Muscle of arm (tissue), 12 donors: ENCODE measurements around the gene CYB5A. TPM values are rescaled to one million over a fixed set of nuclear protein-coding genes. Genes with fewer than 3 reads are reported as not detected.
"Not testable (repeated sequence)": the region's sequence is repeated elsewhere in the genome, so short reads cannot be mapped to it uniquely, and the experiment has no call there.

ENCODE experiments used
- DNase-seq: peaks from one replicate; pipeline ENCODE4 v3.0.0-alpha.2; 2013
- polyA plus RNA-seq, 12 donors: library from polyadenylated mRNA; unstranded; fragments of 120-200 nt; gene quantifications; one replicate each; pipeline ENCODE4 v1.2.1, GENCODE V29; 2013; ENCODE audit not compliant: insufficient read length in 12 of 12

The CYB5A gene
- polyA plus RNA-seq, 12 donors = 26.1 to 45.5 (median 32.1) TPM; not detected in 1

- no peak for DNase-seq
These were observed 12.2 kb upstream of the CYB5A start for GRCh38 chr18:74303936-74304335.

- no peak for DNase-seq
These were observed 11.5 kb upstream of the CYB5A start for GRCh38 chr18:74303306-74303705.

- DNase-seq = no peak
These were observed 8.0 kb upstream of the CYB5A start for GRCh38 chr18:74299746-74300145.

- no peak for DNase-seq
These were observed 7.4 kb upstream of the CYB5A start for GRCh38 chr18:74299162-74299561.

GRCh38 chr18:74294526-74294925 is 2.8 kb upstream of the CYB5A start:
- no peak for DNase-seq

- not testable (repeated sequence) for DNase-seq
These were observed 1.2 kb upstream of the CYB5A start for GRCh38 chr18:74292982-74293381.

- no peak for DNase-seq
These were observed 737 bp upstream of the CYB5A start for GRCh38 chr18:74292541-74292858.

GRCh38 chr18:74291472-74291770 is 342 bp downstream of the CYB5A start:
- DNase-seq = no peak

GRCh38 chr18:74290794-74291471 is 830 bp downstream of the CYB5A start:
- no peak for DNase-seq

GRCh38 chr18:74290021-74290420 is 1.7 kb downstream of the CYB5A start:
- DNase-seq = no peak

GRCh38 chr18:74289137-74289536 is 2.6 kb downstream of the CYB5A start:
- no peak for DNase-seq

GRCh38 chr18:74288730-74289129 is 3.0 kb downstream of the CYB5A start:
- no peak for DNase-seq

- DNase-seq = no peak
These were observed 3.7 kb downstream of the CYB5A start for GRCh38 chr18:74288041-74288440.

GRCh38 chr18:74286856-74287255 is 4.9 kb downstream of the CYB5A start:
- DNase-seq = no peak

GRCh38 chr18:74286106-74286855 is 5.5 kb downstream of the CYB5A start:
- DNase-seq = no peak

- DNase-seq = not testable (repeated sequence)
These were observed 6.2 kb downstream of the CYB5A start for GRCh38 chr18:74285583-74285982.

GRCh38 chr18:74284980-74285355 is 6.8 kb downstream of the CYB5A start:
- DNase-seq = no peak

GRCh38 chr18:74284191-74284979 is 7.4 kb downstream of the CYB5A start:
- peak; percentile 41 for DNase-seq

- DNase-seq = no peak
These were observed 8.1 kb downstream of the CYB5A start for GRCh38 chr18:74283646-74284045.

GRCh38 chr18:74282755-74283554 is 8.8 kb downstream of the CYB5A start:
- DNase-seq = no peak

GRCh38 chr18:74281980-74282754 is 9.6 kb downstream of the CYB5A start:
- DNase-seq = no peak
